Heart right ventricle (tissue), 16 donors: ENCODE results near the gene IMMP2L. TPM values are rescaled to one million over a fixed set of nuclear protein-coding genes. Genes with fewer than 3 reads are reported as not detected.

ENCODE experiments used
- ATAC-seq, 8 donors: fragments of 200-7000 bp; cut with Tn5 transposase; one replicate each; pipeline ENCODE4 v1.9.1; 2020; ENCODE audit warnings: mild to moderate bottlenecking in 8 of 8, moderate library complexity in 8 of 8, moderate number of reproducible peaks in 1 of 8
- DNase-seq, 2 donors: peaks; one replicate each; pipeline ENCODE4 v3.0.0-alpha.2; 2020
- H3K27ac ChIP-seq, 10 donors: fragments of 200-600 bp; sonication (generic) in 2 of 10; one replicate each; pipeline versions ENCODE4 v1.5.0 to v1.8.0; 2020 to 2022; ENCODE audit warnings: mild to moderate bottlenecking in 3 of 10
- H3K27me3 ChIP-seq, 7 donors: fragments of 200-600 bp; one replicate each; pipeline ENCODE4 v1.8.0; 2021 to 2022; ENCODE audit warnings: mild to moderate bottlenecking in 2 of 7
- H3K36me3 ChIP-seq, 9 donors: fragments of 200-600 bp; sonication (generic) in 1 of 9; one replicate each; pipeline versions ENCODE4 v1.5.0 to v1.8.0; 2020 to 2022; ENCODE audit warnings: mild to moderate bottlenecking in 2 of 9
- H3K4me1 ChIP-seq, 9 donors: fragments of 200-600 bp; sonication (generic) in 1 of 9; one replicate each; pipeline versions ENCODE4 v1.5.0 to v1.8.0; 2020 to 2022; ENCODE audit warnings: mild to moderate bottlenecking in 4 of 9
- H3K4me3 ChIP-seq, 10 donors: fragments of 200-600 bp; sonication (generic) in 2 of 10; one replicate each; pipeline versions ENCODE4 v1.5.0 to v1.8.0; 2020 to 2022; ENCODE audit warnings: mild to moderate bottlenecking in 7 of 10, moderate library complexity in 2 of 10
- H3K9me3 ChIP-seq, 11 donors: fragments of 200-600 bp in 10 of 11; sonication (generic) in 2 of 11; one replicate each; pipeline versions ENCODE4 v1.5.0 to v1.8.0; 2013 to 2022; ENCODE audit warnings: mild to moderate bottlenecking in 2 of 11, control low read depth in 1 of 11, moderate library complexity in 1 of 11
- WGBS, 2 donors: extraction: QIAGEN DNeasy Blood & Tissue Kit; methylation state at CpG; one replicate each; pipeline ENCODE4 v1.1.7; 2013; ENCODE audit warnings: inconsistent platforms in 1 of 2; 5-methylcytosine and 5-hydroxymethylcytosine counted together
- intact Hi-C, 10 donors: fragments of 100-400 bp; cut with DNase I; formaldehyde crosslinking; loops; one replicate each; pipeline versions ENCODE4 v1.11.1 to v1.14.2; 2022
- polyA plus RNA-seq, 2 donors: library from polyadenylated mRNA; stranded (reverse); fragments of 200-250 nt; gene quantifications; one replicate each; pipeline ENCODE4 v1.2.3, GENCODE V29; 2013
- total RNA-seq, 10 donors: library from RNA; stranded (reverse); fragmentation: NEBNext Ultra II Directional in 3 of 10; extraction: Animal tissue kit (Norgen Biotek cat#: 25700) in 3 of 10; gene quantifications; one replicate each; pipeline versions ENCODE4 v1.2.1 to v1.2.4, GENCODE V29; 2021 to 2023
- TF ChIP-seq, protein P1 (sequence below), 9 donors: fragments of 200-600 bp; sonication (generic) in 2 of 9; IDR thresholded peaks; one replicate each; pipeline versions ENCODE4 v1.5.0 to v1.8.0; 2021 to 2022; ENCODE audit warnings: antibody characterized with exemption in 9 of 9, mild to moderate bottlenecking in 5 of 9, moderate library complexity in 1 of 9
- donor health status: Arrhythmogenic right ventricular cardiomyopathy.
- donor health status: ischemic (EF 13 %, LVEDD 7.1; RV severe dilation, severe dysfunction).
- donor health status: healthy with polysubstance abuse.
- donor health status: DM: no; HTN: yes; CAD: no.
- donor health status: DM: no; HTN: no; CAD: no.
- donor health status: ischemic (EF 25% LVEDD 6.9; RV normal size, moderate dysfunction).
- donor health status: ischemic (EF 25% LVEDD 5.7; RV mildly dilated, moderate dysfunction).
- donor health status: healthy.
- donor health status: DM: yes; HTN: yes; CAD: no.
- donor health status: Ischemic cardiomyopathy.
- donor health status: ischemic (EF 35%, LVEDD 5.7; RV mildly dilated, moderate dysfunction).
- donor health status: nonischemic (EF 11% LVEDD 7.7; RV severe dilation, severe dysfunction).
- donor health status: DM: yes; HTN: yes; CAD: no.
- donor health status: PGD.
- donor health status: ischemic (EF 29% LVEDD 5.4; RV normal size, mild dysfunction).
- donor health status: nonischemic (EF 23%, LVEDD 6.1; RV moderate dilation, normal function).

Gene IMMP2L
- total and polyA plus RNA-seq, 12 donors, result 4.3 to 20.8 (median 17.3) TPM

DNA sequence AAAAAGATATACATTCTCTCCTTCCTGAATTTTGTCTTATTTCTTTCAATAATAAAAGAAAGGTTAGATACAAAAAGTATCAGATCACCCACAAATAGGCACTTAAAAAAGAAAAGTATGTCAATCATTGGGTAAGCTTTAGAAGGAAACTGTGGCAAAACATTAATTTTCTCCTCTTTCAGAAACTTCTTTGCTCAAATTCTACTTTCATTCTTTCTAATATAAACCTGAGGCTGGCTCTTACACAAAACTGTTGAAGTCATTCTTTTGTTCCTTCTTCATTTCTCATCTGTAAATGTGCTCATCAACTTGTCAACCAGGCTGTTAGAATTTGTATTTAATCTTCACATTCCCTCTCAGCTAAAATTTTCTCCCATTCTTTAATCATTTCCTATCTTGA lies 346.7 kb downstream of the IMMP2L start:
- ATAC-seq (no peak), DNase-seq (no peak)
- Histone ChIP-seq H3K4me1 (no peaks in the 10 kb centered on the region), H3K27me3 (no peaks in the 10 kb centered on the region), H3K9me3 (no peaks in the 10 kb centered on the region), H3K36me3 (no peaks in the 10 kb centered on the region), H3K4me3 (no peak overlapping the region), H3K27ac (no peak overlapping the region)
- TF ChIP-seq, protein P1, sequence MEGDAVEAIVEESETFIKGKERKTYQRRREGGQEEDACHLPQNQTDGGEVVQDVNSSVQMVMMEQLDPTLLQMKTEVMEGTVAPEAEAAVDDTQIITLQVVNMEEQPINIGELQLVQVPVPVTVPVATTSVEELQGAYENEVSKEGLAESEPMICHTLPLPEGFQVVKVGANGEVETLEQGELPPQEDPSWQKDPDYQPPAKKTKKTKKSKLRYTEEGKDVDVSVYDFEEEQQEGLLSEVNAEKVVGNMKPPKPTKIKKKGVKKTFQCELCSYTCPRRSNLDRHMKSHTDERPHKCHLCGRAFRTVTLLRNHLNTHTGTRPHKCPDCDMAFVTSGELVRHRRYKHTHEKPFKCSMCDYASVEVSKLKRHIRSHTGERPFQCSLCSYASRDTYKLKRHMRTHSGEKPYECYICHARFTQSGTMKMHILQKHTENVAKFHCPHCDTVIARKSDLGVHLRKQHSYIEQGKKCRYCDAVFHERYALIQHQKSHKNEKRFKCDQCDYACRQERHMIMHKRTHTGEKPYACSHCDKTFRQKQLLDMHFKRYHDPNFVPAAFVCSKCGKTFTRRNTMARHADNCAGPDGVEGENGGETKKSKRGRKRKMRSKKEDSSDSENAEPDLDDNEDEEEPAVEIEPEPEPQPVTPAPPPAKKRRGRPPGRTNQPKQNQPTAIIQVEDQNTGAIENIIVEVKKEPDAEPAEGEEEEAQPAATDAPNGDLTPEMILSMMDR (IDR thresholded peaks at IDR 0.05), result no peak
- intact Hi-C loops, result no loop called here

DNA sequence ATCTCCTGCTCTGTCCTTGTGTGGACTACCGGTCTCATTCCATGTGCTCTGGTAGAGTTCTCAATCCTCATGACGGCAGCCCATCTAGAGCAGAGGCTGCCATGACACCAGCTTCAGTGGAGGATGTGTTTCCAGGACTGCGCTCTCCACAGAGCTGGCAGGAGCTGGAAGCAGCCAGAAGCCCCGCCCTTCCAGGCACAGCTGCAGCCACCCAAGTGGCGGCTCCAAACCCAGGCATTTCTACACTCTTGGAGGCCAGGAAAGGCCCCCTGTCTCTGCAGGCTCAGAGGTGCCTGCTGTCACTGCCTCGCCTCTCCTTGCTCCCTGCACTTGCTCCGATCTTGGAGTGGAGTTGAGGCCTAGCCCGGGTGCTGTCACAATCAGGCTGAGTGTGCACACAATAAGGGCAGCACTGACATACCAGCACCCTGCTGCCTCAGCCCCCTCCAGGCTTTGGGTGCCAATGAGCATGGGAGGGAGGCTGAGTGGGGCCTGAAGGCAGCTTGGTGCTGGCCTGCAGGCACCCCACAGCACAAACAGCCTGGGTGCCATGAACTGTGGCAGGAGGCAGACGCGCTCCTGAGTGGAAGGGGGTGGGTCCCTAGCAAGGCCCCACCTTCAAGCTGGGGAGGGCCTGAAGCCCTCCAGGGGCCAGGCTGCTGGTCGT lies 349.3 kb downstream of the IMMP2L start:
- H3K9me3 ChIP-seq, result no peaks in the 10 kb centered on the region

DNA sequence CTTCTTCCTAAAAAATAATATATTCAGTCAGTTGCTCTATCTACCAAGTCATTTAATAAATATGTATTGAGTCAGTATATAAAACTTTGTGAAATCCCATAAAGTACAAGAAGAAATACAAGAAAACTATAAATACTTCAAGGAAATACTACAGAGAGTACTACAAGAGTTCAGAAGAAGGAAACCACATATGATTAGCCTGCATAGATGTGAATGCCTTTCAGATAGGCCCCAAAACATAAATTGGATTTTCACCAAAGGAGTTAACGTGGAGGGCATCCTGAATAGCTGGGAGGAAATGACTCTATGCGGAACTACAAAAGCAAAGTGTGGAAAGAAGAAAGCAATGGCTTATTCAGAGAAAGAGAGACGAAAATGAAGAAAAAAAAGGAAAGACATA lies 351.3 kb downstream of the IMMP2L start:
- no peaks in the 10 kb centered on the region for H3K27me3 ChIP-seq
- no peak overlapping the region for H3K4me3 ChIP-seq
- ATAC-seq, result no peak
- intact Hi-C loops, result no loop called here
- DNase-seq, result no peak
- no peak overlapping the region for H3K27ac ChIP-seq
- no peaks in the 10 kb centered on the region for H3K36me3 ChIP-seq
- WGBS, 2 donors, result 67 to 68% methylated on average over 3 of the region's 3 CpGs
- no peaks in the 10 kb centered on the region for H3K4me1 ChIP-seq
- no peaks in the 10 kb centered on the region for H3K9me3 ChIP-seq
- TF ChIP-seq, protein P1 (IDR thresholded peaks at IDR 0.05), result no peak

More for the DNA sequence above, 349.3 kb downstream of the IMMP2L start:
- no peak for DNase-seq
- no peak for ATAC-seq
- Histone ChIP-seq H3K27ac (no peak overlapping the region), H3K4me1 (no peaks in the 10 kb centered on the region), H3K36me3 (no peaks in the 10 kb centered on the region), H3K4me3 (no peak overlapping the region), H3K27me3 (no peaks in the 10 kb centered on the region)
- TF ChIP-seq, protein P1 (IDR thresholded peaks at IDR 0.05), result no peak
- WGBS, 2 donors, result 96% methylated on average over 11 of the region's 11 CpGs
- intact Hi-C loops, result no loop called here

DNA sequence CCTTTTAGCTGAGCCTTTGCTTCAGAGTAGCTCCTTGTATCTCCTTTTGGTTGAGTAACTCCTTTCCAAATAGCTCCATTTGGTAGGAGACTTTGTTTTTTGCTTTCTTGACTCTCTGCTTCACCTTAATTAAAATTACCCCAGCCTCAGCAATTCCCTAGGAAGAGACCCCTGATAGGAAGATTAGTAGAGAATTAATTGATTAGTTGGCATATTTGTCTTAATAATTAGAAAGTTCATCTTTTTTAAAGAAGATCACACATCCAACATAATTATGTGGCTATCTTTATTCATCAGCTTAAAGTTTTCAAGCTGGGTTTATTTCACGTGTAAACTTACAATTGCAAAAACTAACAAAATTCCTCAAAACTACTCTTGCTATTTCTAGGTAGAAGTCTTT lies 352.2 kb downstream of the IMMP2L start:
- DNase-seq (no peak), ATAC-seq (no peak)
- intact Hi-C loops, result no loop called here
- Histone ChIP-seq H3K9me3 (no peaks in the 10 kb centered on the region), H3K36me3 (no peaks in the 10 kb centered on the region), H3K27me3 (no peaks in the 10 kb centered on the region), H3K27ac (no peak overlapping the region), H3K4me1 (no peaks in the 10 kb centered on the region), H3K4me3 (no peak overlapping the region)
- TF ChIP-seq, protein P1 (IDR thresholded peaks at IDR 0.05), result no peak
- 95 to 98% methylated on average over 1 of the region's 1 CpG for WGBS, 2 donors
